Measurements from ENCODE around the gene CADM1. TPM values are rescaled to one million over a fixed set of nuclear protein-coding genes. Genes with fewer than 3 reads are reported as not detected.

CADM1 gene
- total and polyA plus RNA-seq, 2 donors (not counting 1 experiment from before 2014, with no cell fraction given) = 15.4 to 86.0 TPM

DNA sequence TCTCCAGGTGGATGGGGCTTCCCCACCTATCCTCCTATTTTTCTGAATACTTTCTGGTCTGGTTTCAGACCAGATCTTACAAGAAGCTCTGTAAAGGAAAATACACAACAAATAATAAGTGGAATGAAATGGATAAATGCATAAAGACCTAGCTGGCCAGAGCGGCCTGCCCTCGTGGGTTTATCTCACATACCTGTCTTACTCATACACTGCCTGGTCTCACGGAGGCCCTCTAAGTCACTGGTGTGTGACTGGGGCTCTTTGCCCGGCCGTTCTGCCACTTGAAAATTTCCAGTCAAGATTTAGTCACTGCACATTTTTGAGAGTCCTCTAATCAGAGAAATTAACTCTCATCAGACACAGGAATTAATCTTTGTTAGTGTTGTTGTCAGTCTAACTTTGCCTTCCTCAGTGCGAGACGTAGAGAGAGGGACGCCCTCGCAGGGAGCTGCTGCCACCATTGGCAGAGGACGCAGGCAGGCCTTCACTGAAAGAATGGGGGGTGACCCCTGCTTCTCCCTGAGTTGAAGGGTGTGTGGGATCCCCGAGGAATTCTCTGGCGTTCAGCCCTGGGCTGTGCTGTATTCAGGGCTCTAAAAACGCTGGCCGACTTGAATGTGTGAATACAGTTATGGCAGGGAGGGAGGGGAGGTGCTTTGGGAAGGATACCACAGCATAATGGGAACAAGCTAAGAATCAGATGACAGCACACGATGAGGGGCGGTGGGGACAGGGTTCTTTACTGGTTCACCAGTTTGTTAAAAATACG is 46.3 kb upstream of the CADM1 start:
- Histone ChIP-seq H3K79me2 (ENCODE audit: control insufficient read depth, insufficient read depth, low read length) (no peaks in the 10 kb centered on the region), H2AFZ (ENCODE audit: low read length) (no peak overlapping the region), H3K4me3 (replicated peaks in 1 of 4; ENCODE audit: control extremely low read depth in 1 of 4, insufficient read depth in 1 of 4, low read depth in 3 of 4, low read length in 4 of 4) (no peak overlapping the region), H3K4me2 (ENCODE audit: extremely low read depth, insufficient read depth, low read length) (no peak overlapping the region), H3K27ac (ENCODE audit: insufficient read depth, low read length) (no peak overlapping the region), H4K20me1 (ENCODE audit: control insufficient read depth, extremely low read depth, insufficient read depth, low read length) (no peaks in the 10 kb centered on the region), H3K36me3 (ENCODE audit: control insufficient read depth, insufficient read depth, low read length) (no peaks in the 10 kb centered on the region), H3K27me3 (ENCODE audit: control insufficient read depth, insufficient read depth, low read length) (no peaks in the 10 kb centered on the region), H3K4me1 (ENCODE audit: control insufficient read depth, extremely low read depth, insufficient read depth, low read length) (no peaks in the 10 kb centered on the region), H3K9me3 (ENCODE audit: control insufficient read depth, insufficient read depth, low read depth, low read length) (no peaks in the 10 kb centered on the region), H3K9ac (ENCODE audit: insufficient read depth, low read length) (no peak overlapping the region)
- peak in 1 of 2 donors; percentile 42 for DNase-seq (ENCODE audit: low read depth in 2 of 2)
- no peak for TF ChIP-seq EZH2 (IDR thresholded peaks at IDR 0.05; ENCODE audit: low read length, missing control alignments)
- TF ChIP-seq CTCF (conservative IDR thresholded peaks at IDR 0.05 in 1 of 2, IDR thresholded peaks at IDR 0.05 in 1 of 2; ENCODE audit: low read depth in 1 of 2, low read length in 2 of 2) = no peak

DNA sequence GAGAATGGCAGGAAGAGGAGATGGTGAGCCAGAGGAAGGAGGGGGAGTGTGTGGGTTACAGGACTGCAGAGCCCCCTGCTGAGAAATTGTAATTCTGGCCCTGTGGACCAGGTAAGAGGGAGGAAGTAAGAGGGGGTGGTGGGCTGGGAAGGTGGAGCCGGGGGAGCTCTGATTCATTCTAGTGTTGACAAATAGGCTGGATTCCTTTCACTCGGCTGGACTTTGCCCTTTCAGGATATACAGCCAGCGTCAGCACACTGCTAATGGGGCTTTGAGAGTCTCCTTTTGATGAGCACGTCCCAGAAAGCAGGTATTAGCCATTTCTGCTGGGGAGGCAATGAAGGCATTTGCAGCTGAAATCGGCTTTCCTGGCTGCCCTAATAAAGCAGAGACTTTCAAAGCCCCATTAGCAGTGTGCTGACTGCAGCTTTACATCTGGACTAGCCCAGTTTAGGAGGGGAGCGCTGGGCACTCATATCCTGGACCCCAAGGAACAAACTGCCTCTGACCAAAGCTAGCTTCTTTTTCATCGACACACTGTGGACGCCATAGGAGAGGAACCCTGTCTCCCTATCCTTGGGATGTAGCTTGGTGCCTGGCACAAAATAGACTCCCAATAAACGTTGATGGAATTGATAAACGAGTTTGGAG is 44.8 kb upstream of the CADM1 start:
- DNase-seq (ENCODE audit: low read depth in 2 of 2) = no peak
- H3K9me3 ChIP-seq (ENCODE audit: control insufficient read depth, insufficient read depth, low read depth, low read length) = no peaks in the 10 kb centered on the region

More for the DNA sequence above, 44.8 kb upstream of the CADM1 start:
- Histone ChIP-seq H3K4me1 (ENCODE audit: control insufficient read depth, extremely low read depth, insufficient read depth, low read length) (no peaks in the 10 kb centered on the region), H3K27me3 (ENCODE audit: control insufficient read depth, insufficient read depth, low read length) (no peaks in the 10 kb centered on the region), H3K36me3 (ENCODE audit: control insufficient read depth, insufficient read depth, low read length) (no peaks in the 10 kb centered on the region), H2AFZ (ENCODE audit: low read length) (no peak overlapping the region), H3K4me3 (replicated peaks in 1 of 4; ENCODE audit: control extremely low read depth in 1 of 4, insufficient read depth in 1 of 4, low read depth in 3 of 4, low read length in 4 of 4) (no peak overlapping the region), H4K20me1 (ENCODE audit: control insufficient read depth, extremely low read depth, insufficient read depth, low read length) (no peaks in the 10 kb centered on the region), H3K27ac (ENCODE audit: insufficient read depth, low read length) (no peak overlapping the region), H3K4me2 (ENCODE audit: extremely low read depth, insufficient read depth, low read length) (no peak overlapping the region), H3K79me2 (ENCODE audit: control insufficient read depth, insufficient read depth, low read length) (no peaks in the 10 kb centered on the region), H3K9ac (ENCODE audit: insufficient read depth, low read length) (no peak overlapping the region)
- TF ChIP-seq EZH2 (IDR thresholded peaks at IDR 0.05; ENCODE audit: low read length, missing control alignments) (no peak), CTCF (conservative IDR thresholded peaks at IDR 0.05 in 1 of 2, IDR thresholded peaks at IDR 0.05 in 1 of 2; ENCODE audit: low read depth in 1 of 2, low read length in 2 of 2) (no peak)
